Stimulated activated CD8-positive, alpha-beta memory T cell treated with anti-CD3 and anti-CD28 coated beads, Interleukin-7, amount 100 ng/mL, for 24 hours (primary cell): ENCODE data around the gene PLD6.
A peak's percentile ranks its signal among the peaks of the same experiment; 100 is the strongest.

Experiments used
- DNase-seq: peaks from one replicate; pipeline ENCODE4 v3.0.0-alpha.2; 2020; ENCODE audit warnings: low read depth

Gene PLD6

DNA sequence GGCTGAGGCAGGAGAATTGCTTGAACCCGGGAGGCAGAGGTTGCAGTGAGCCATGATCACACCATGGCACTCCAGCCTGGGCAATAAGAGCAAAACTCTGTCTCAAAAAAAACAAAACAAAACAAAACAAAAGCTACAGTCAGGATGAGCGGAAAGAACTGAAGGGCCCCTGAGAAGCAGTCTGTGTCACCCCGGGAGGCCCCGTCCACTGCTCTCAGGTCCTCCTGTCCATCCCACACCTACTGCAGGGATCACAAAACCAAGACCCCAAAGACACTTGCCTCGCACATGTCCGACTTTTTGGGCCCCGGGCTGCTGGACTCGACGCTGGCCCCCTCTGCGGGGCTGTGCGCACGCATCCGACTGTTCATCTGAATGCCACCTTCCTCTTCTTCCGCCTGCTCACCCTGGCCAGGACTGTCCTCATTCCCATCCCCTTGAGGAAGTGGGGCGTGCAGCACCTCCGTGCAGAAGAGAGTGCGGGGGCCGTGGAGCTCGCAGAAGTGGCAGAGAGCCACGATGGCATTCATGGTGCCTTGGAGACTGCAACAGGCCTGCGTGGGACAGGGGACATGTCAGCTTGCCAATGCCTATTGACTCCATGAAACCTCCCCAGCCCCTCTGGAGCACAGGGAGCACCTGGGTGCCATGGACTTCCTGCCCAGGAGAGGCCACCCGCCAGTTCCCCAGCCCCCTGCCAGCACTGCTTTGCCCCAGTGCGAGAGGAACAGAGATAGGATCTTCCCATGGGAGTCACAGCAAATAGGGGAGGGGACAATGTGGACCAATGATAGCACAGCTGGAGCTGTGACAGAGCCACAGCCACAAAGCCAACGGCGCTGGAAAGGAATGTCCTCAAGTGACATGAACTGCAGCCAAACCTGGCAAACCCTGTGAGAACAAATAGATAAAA is 21.7 kb upstream of the PLD6 start:
- DNase-seq, result no peak

DNA sequence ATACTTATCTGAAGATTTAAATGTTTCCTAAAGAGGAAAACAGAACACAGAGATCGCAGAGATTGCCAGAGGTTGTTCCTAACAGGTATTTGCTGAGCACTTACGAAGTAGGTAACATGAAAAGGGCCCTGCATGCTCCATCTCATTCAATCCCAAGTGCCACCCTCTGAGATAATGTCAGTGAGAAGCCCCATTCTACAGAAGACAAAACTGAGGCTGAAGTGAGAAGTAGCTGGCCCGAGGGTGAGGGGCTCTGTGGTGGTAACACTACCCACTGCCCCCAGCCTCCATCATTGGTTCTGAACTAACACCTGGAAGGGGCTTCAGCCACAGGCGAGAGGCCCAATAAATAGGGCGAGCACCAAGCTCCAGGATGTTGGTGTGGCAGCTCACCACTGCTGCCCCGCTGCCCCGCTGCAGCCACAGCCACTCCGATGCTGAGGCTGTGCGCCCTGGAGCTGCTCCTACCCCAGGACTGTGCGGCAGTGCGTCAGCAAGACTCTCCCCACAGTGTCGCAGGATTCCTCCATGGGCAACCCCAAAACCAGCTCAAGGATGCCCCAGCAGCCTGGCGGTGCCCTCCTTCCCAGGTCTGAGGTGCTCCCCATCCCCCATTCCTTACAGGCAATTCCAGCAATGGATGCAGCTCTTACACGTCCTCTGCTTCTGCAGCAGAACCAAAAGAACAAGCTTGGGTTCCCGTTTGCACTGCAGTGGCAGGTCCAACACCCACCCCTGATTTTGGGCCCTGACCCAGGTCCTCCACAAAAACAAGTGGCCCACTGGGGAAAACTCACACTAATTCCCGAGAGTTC is 20.5 kb upstream of the PLD6 start:
- no peak for DNase-seq

DNA sequence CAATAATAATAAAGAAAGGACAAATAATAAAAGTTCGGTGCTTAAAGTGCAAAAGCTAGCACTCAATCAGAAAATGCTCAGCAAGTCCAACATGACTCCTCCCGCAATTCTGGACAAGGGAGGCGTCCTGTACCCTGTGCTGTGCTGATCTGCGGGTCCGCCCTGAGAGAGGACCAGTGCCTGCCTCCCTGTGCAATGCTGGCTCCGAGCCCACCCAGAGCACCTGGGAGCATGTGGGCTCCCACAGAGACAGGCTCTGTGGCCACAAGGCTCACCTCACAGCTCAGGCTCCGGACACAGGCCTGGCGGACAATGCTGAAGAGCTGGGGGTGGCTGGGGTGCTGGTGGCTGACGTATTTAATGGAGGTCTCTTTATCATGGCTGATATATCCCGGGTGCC is 19.8 kb upstream of the PLD6 start:
- DNase-seq, result no peak

DNA sequence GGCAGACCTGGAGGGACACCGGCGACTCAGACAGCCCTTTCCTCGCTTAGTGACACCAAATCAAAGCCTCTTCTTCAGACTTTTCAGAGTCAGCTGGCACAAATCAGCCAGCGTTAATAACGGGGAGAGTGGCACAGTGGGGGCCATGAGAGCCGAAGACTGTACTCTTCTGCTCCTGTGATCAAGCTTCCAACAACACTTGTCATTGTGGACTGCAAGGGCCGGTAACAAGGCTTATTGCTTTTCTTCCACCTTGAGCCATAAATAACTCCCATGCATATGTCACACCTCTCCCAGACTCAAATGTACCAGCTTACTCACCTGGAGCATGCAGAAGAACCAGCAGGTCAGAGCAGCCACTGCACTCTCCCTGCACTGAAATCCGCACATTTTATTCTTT is 18.0 kb upstream of the PLD6 start:
- no peak for DNase-seq

DNA sequence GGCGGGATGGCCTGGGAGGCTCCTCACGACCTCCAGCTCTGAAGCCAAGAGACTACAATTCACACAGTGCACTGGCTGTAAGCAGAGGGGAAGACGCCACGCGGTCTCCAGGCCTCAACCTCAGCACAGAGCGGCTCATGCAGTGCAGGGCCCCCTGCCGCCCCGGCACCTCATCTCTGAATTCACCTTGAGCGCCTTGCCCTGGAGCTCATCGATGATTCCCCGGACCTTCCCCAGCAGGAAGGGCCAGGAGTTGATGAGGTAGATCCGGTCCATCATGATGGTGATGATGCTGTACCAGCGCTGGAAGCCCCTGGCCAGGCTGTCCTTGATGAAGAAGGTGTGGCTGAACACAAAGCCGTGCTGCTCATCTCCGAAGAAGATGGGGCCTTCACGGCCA is 17.6 kb upstream of the PLD6 start:
- no peak for DNase-seq

DNA sequence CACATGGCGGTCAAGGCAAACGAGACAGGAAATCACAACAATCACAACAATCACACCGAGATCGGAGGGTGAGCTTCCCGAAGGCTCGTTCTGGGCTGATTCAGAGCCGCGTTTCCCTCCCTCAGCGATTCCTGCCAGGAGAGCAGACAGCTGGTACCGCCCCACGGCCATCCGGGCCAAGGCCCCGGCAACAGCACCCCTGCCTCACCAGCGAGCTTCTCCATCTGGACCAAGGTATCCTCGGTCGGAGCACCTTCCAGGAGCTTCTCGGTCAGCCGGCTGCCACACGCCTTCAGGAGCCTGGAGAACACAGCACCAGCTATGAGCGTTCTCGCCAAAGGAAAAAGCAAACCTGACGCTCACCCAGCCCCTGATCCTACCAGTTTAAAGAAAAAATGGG is 15.2 kb upstream of the PLD6 start:
- DNase-seq, result no peak

DNA sequence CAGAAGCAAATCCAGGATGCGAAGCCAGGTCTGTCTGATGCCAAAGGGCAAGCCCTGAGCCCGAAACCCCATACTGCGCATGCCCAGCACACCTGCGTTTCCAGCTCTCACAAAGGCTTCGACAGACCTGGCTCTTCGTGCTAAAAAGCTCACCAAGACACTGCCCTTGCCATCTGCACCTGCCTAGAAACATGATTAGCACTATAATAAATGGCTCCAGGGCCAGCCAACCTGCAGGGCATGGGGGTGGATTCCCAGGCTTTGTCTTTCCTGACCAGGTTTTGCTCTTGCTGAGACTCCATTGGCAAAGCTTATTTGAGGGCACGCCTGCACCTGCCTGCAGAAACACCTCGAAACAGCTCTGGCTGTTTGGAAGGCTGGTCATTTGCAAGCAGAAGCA is 14.4 kb upstream of the PLD6 start:
- no peak for DNase-seq

DNA sequence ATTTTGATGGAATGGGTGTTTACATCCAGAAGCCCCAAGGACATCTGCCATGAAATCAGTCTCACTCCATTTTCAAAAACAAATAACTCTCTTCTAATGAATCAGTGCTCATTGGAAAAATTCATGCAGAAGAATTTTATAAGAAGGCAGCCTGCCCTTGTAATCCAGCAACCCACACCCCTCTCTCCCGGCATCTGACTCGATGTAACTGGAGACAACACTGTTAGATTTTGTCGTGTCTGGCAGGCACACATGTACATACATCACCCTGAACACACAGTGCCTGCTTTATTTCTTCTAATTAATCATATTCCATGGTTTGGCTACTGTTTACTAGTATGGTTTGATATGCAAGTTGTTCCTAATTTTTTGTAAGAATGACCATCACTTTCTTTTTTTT is 11.9 kb upstream of the PLD6 start:
- DNase-seq, result no peak

DNA sequence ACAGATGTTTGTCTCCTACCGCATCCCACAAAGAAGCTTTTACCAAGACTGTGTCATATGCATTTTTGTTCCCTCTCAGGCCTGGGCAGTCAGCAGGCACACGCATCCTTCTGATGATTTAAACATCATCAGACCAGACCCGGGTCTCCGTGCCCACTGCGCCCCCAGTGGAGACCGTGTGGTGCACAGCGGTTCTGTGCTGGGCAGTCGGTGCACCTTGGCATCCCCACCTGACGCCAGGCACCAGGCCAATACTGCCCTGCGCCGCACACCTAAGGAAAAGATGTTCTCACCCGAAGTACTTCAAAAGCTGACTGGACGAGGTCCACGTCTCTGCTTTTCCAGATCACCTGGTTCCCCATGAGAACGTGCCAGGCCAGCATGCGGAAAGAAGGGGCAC is 10.6 kb upstream of the PLD6 start:
- no peak for DNase-seq

DNA sequence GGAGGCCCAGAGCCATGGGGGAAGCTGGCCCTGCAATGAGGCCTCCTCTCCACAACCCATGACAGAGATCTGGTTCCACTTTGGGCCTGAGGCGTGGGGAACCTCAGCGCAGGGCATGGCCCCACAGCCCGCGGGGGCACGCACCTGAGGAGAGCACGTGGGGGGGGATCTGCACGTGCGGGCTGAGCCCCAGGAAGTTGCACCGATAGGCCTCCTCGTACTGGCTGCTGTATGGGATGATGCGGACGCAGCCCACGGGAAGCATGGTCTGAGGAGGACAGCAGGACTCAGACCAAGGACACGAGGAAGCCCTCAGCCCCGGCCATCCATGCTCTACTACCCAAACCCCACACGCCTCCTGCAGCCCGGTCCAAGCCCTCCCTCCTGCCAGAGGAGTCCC is 10.1 kb upstream of the PLD6 start:
- no peak for DNase-seq

DNA sequence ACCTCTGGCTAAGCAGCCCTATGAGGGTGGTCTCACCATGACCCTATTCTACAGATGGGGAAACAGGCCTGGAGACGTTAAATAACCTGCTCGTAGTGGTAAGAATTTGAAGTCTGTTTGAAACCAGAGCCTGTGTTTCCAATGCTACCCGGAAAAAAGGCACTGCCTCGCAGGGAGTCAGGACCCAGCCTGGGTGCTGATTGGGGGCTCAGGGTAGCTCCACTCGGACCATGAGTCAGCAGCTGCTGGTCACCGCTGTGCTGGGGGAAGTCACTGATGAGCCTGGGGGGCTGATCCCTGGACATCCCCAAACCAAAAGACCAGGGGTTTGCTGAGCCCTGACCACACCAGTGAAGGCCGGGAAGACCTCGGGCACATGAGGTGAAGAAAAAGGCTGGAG is 9.4 kb upstream of the PLD6 start:
- DNase-seq, result no peak

DNA sequence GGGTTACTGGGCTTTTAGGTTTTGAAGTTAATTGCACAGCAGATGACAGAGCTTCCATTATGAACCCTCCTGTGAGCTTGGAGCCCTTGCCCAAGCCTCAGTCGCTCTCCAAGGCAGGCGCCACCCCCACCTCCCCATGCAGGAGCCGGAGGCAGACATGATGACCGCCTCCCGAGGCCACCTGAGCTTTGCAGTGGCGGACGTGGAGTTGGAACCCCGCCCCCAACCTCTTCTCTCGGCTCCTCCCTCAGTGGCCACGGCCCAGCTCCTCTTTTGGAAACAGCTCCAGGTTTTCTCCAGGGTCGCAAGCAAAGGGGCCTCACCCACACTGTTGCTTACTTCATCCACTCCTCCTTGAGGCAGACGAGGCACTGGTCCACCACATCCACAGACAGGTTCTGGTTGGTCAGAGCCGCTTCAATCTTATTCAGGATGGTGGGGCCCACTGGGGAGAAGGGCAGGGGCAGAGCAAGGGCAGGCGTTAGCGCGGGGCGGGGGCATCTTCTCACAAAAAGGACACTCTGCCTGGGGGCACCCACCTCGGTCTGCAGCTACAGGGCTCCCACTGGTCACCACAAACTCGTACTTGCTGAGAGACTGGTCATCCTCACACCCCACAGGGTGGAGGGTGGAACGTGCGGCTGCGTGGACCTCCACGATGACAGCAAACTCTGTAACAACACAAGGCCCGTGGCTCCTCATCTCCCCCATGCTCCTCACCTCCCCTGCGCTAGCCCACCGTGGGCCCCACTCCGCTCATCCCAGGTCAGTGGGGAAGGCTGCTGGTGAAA is 8.7 kb upstream of the PLD6 start:
- DNase-seq, result no peak

DNA sequence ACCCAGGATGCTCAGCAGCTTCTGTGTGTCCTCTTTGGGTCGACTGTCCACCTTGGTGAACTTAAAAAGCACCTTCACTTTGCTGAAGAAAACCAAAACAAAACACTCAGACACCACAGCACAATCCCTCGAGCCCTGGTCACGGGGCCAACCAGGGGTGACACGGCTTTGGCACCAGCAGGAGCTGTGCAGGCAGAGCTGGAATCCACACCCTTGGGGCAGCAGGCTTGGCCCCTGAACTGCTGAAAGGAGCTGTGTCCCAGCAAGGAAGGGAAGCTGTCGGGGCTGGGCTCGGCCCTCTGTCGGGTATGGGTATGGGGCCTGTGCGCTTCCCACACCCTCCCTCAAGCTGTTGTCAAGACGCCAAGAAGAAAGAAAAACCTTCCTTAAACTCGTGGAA is 7.6 kb upstream of the PLD6 start:
- no peak for DNase-seq

DNA sequence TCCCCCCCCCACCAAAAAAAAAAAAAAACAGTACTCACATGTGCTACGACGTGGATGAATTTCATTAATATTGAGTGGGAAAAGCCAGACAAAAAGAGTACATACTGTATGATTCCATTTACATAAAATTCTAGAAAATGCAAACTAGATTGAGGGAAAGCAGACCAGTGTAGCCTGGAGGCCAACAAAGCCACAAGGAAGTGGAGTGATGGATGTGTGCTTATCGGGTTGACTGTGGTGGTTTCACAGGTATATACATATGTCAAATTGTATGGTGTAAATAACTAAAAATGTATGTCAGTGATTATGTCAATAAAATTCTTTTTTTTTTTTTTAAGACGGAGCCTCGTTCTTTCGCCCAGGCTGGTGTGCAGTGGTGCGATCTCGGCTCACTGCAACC is 1.9 kb upstream of the PLD6 start:
- DNase-seq, result no peak

DNA sequence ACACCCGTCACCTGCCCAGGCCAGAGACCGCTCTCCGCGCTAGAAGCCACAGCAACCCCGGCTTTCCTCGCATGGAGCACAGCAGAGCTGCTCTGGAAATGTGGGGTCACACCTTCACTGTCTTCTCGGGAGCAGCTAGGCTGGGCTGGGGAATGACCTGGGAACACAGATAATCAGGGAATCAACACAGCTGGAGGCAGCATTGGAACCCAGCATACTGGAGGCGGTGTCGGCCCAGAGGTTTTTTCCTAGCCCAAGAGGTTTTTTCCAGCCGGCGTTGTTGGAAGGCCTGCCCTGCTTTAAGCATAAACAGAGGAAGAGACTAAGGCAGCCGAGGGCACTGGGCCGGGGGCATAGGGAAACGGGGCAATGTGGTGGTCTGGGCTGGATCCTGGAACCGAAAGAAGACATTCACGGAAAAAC is 791 bp upstream of the PLD6 start:
- no peak for DNase-seq

DNA sequence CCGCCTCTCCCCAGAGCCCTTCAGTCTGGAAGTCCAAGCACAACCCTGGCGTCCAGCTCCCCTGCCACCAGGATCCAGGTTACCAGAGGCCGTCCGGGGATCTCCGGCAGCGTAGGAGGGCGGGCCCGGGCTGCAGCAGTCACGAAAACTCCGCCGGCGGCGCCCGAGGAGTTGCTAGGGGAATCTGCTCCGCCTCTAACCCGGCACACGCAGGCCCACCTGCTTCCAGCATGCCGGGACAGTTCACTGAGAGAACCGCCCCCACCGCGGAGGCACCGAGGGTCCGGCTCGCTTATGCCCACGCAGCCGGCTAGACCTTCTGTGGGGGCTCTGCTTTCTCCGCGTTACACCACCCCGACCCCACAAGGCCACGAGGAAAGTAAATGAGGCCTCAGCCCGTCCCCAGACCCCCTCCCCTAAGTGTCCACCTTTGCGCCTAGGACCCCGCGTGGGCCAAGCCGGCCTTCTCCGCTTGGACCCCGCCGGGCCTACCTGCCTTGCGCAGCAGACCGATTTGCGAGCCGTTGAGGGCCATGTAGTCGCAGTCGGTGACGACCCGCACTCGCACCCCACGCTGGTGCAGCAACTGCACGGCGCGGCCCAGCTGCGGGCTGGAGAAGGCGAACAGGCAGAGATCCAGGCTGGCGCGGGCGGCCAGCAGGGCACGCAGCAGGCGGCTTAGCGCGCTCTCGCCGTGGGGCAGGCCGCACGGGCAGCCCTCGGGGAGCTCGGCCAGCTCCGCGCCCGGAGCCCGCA is 587 bp downstream of the PLD6 start:
- DNase-seq, result peak; percentile 26

DNA sequence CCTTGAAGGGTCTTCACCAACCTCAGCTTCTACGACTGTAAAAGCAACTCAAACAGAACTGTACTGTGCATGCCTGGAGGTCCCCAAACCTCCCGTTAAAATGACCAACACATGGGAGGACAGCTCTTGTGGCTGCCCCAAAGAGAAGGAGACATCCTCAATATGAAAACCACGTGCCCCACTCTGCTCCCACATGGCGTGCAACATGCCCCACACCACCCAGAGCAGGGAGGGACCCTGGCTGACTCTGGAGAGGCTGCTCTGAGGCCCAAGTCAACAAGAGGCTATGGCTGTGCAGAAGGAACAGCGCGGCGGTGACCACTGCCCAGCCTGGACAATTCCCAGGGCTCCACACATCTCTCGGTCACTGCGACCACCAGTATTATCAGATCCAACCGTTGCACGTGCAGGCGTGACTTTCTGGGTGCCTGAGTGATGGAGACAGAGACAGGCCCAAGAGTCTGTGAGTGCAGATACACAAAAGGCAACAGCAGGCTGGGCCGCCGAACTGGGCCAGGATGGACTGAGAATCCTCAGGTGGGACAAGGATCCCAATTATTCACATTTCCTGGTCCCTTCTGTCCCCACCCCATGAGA is 1.4 kb downstream of the PLD6 start:
- DNase-seq, result no peak

DNA sequence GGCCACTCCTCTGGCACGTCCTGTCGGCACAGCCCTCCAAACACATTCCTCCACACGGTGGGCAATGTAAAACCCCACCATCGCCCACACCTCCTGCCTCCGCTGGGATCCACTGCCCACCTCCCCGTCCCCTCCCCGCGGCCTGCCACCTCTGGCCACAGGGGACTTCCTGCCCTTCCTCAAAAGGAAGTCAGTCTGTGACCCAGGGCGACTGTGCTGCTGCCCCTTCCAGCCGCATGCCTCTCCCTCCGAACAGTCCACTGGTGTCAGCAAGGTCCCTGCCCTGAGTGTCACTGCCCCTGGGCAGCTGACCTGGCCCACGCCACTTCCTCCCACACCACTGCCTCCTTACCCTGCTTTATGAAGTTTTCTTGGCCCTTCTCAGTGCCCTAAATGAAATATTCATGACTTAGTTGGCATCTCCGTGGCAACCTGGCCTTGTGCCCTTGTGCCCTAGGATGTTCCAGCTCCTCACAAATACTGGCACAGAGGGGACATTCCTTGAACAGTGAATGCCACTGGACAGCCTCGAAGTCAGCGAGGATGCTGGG is 2.0 kb downstream of the PLD6 start:
- no peak for DNase-seq

DNA sequence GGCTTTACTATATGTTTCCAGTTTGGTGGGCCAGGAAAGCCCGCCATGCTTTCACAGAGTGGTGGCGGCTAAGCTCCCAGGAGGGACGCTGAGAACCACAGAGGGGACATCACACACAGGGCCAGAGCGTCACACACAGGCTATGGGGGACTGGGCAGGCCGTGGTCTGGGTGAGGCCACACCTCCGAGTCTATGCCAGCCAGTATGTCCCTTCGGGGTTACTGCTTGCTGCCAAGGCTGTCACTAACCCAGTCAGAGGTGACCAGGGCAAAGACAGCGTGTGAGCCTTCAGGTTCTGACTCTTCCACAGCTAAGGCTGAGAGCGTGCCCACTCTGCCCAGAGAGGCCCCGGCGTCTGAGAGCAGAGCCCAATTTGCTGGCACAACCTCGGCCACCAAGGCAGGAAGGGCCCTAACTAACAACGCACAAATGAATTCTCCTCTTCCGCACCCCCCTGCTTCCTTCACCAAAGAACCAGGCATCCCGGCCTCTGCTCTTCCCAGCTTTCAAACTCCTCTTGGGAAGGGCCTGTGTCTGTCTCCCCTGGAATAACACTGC is 2.9 kb downstream of the PLD6 start:
- DNase-seq, result no peak

DNA sequence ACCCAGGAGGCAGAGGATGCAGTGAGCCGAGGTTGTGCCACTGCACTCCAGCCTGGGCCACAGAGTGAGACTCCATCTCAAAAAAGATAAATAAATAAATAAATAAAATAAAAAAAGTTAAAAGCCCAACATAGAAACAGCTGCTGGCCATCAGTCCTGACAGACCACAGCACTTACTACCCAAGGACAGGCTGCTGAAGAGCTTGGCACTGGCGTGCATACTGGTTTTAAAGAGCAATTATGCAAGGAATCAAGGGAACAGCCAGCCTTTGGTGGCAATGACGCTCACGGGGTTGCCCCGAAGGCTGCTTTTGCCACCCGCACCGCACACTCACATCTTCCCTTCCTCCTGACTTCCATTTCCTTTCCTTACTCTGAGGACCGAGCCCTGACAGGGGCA is 4.2 kb downstream of the PLD6 start:
- DNase-seq, result no peak

DNA sequence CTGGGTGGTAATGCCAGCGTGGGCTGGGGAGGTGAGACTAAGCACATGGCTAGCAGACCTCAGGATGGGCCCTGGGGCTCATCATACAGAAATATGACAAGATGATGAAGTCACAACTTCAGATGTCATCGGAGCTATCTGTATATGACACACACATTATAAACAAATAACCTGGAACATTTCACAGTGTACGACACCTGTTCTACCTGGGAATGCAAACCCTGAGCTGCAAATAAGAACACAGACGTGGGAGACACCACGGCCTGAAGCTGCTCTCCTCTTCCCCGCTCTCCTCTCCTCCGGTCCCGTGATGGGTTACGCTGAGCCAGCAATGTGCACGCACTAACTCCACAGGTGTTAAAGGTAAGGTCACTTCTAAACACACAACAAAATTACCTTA is 4.9 kb downstream of the PLD6 start:
- DNase-seq, result no peak
